Measurements from ENCODE around the gene HIF1AN. TPM values are rescaled to one million over a fixed set of nuclear protein-coding genes. Genes with fewer than 3 reads are reported as not detected.

HIF1AN gene
- polyA plus RNA-seq, 3 donors: 42.3 to 49.7 (median 44.3) TPM

Other genes starting within 250 kb of the HIF1AN start
- 10 to 100 TPM; 32.9 to 36.3 (median 34.7) TPM for gene BLOC1S2, start 249.3 kb upstream of the HIF1AN start, polyA plus RNA-seq (ENCODE audit: insufficient read length in 3 of 3)
- gene PKD2L1, start 205.7 kb upstream of the HIF1AN start, polyA plus RNA-seq (ENCODE audit: insufficient read length in 3 of 3): under 1 TPM in 2 of 3 donors, not detected in 1; 0.11 to 0.47 TPM
- gene SCD, start 188.7 kb upstream of the HIF1AN start, polyA plus RNA-seq (ENCODE audit: insufficient read length in 3 of 3): 10 to 100 TPM; 42.6 to 51.5 (median 45.8) TPM
- under 1 TPM; 0.69 to 0.98 (median 0.74) TPM for gene WNT8B, start 72.9 kb upstream of the HIF1AN start, polyA plus RNA-seq (ENCODE audit: insufficient read length in 3 of 3)
- gene SEC31B, start 16.1 kb upstream of the HIF1AN start, polyA plus RNA-seq (ENCODE audit: insufficient read length in 3 of 3): 10 to 100 TPM; 13.9 to 30.7 (median 22.2) TPM
- 100 to 1,000 TPM; 187 to 219 (median 199) TPM for gene NDUFB8, start 6.1 kb upstream of the HIF1AN start, polyA plus RNA-seq (ENCODE audit: insufficient read length in 3 of 3)
- 100 to 1,000 TPM; 175 to 250 (median 236) TPM for gene PAX2, start 209.6 kb downstream of the HIF1AN start, polyA plus RNA-seq (ENCODE audit: insufficient read length in 3 of 3)